Retinal pigment epithelial cell (primary cell): ENCODE results near the gene LDLRAD3.

Experiments used
- DNase-seq: peaks from one replicate; pipeline ENCODE4 v3.0.0-alpha.2; 2010; ENCODE audit warnings: low read depth
- H3K4me3 ChIP-seq: 2 replicates; pipeline ENCODE4 v1.5.1; 2011; ENCODE audit warnings: mild to moderate bottlenecking, low read length, control low read depth, moderate library complexity
- TF ChIP-seq, protein P1 (sequence below): conservative IDR thresholded peaks from 2 replicates; pipeline ENCODE4 v1.5.1; 2011; ENCODE audit warnings: low read depth, low read length, control low read depth, inconsistent platforms

The LDLRAD3 gene

DNA sequence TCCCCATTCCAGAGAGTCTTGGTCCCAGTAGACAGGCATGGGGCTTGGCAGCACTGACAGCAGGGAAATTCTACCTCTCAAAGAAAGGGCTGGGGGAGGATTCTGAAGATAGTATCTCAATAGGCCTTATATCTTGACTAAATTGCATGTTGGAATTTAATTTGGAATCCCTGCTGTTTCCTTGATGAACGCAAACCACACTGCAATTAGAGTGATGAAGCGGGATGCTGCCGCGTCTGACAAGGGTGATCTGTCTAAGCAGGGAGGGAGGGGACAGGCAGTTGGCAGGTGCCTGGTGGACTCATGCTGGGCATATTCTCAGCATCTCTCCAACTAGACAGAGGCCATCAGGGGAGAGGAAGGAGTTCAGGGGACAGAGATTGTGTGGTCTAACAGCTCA lies 296.9 kb downstream of the LDLRAD3 start:
- H3K4me3 ChIP-seq: no peak overlapping the region
- TF ChIP-seq, protein P1, sequence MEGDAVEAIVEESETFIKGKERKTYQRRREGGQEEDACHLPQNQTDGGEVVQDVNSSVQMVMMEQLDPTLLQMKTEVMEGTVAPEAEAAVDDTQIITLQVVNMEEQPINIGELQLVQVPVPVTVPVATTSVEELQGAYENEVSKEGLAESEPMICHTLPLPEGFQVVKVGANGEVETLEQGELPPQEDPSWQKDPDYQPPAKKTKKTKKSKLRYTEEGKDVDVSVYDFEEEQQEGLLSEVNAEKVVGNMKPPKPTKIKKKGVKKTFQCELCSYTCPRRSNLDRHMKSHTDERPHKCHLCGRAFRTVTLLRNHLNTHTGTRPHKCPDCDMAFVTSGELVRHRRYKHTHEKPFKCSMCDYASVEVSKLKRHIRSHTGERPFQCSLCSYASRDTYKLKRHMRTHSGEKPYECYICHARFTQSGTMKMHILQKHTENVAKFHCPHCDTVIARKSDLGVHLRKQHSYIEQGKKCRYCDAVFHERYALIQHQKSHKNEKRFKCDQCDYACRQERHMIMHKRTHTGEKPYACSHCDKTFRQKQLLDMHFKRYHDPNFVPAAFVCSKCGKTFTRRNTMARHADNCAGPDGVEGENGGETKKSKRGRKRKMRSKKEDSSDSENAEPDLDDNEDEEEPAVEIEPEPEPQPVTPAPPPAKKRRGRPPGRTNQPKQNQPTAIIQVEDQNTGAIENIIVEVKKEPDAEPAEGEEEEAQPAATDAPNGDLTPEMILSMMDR: no peak
- no peak for DNase-seq

DNA sequence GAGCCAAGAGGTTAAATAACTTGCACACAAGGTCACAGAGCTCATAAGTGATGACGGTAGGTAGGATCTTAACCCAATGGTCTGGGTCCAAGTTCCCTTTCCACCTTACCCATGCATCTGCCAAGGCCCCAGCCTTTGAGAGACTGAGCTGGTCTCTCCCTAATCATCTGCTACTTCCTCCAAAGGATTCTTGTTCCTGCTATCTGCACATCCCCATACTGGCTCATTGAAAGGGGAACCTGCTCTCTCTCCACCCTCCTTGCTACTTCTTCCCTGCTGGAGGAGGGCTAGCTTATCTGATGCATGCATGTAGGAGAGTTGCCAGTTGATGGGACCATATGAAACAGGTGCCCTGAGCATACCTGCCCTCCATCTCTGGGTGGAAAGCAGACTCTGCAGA lies 297.6 kb downstream of the LDLRAD3 start:
- TF ChIP-seq, protein P1: no peak
- no peak overlapping the region for H3K4me3 ChIP-seq
- DNase-seq: no peak

DNA sequence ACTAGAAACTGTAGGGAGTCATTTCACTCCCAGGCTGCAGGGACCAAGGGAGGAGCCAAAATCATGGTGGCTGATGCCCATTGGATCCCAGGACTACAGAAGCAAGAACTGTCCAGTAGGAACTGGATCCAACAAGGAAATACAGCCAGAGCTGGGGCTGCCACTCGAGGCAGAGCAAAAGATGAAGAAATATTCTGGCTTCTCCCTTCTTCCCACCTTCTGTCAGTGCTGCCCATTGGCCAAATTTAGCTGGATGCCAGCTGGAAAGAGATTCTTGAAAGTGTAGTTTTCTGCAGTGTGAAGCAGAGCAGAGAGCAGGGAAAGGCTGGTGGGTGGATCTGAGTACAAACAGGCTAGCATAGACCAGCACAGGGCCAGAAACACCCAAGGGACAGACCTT lies 299.8 kb downstream of the LDLRAD3 start:
- no peak overlapping the region for H3K4me3 ChIP-seq
- TF ChIP-seq, protein P1: no peak

DNA sequence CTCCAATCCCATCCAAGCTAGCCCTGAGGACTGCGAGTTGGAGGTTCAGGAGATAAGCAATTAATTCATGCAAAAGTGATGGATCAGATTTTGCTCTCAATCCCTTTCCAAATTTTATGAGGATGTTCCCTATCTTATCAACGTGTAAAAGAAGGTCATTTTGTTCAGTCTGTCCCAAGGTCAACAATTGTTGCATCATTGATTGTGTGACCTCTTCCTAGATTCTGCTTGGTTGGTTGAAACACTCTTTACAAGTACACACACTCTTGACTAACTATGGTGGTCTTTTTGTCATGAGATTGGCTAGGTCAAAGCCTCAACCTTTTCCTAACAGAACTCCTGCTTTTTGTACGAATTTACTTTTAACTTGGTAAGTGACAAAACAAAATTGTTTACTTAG lies 303.6 kb downstream of the LDLRAD3 start:
- no peak overlapping the region for H3K4me3 ChIP-seq
- TF ChIP-seq, protein P1: no peak
- DNase-seq: no peak

More for the DNA sequence above, 299.8 kb downstream of the LDLRAD3 start:
- DNase-seq: no peak

DNA sequence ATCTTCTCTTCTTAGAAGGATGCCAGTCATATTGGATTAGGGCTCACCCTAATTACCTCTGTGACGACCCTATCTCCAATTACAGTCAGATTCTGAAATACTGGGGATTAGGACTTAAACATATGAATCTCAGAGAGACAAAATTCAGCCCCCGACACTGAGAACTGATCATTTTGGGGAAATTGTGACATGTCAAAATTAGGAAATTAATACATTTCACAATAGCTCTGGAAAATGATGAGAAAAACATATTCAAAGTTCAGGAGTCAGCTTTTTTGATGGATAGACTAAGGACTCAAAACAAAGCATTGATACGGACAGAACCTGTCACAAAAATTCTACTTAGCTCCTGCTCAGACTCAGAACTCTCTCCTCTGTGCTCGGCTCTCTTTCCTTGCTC lies 304.6 kb downstream of the LDLRAD3 start:
- no peak overlapping the region for H3K4me3 ChIP-seq
- TF ChIP-seq, protein P1: no peak
- no peak for DNase-seq

DNA sequence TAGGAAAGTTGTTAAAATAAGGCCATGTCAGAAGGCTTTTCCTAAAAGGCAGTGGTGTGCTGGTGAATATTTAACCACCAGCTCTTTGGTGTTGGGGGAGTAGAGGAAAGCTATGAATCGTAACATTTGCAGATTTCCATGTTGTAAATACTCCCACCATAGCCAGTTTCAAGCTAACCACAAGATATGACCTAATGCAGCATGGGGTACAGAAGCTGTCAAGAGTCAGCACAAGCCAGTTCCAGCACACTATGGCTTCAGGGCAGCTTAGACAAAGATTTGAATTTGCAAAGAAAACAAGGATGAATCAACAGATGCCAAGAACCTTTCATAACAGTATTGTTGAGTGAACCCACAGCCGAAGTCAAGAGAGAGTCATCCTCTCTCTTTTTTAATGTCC lies 305.4 kb downstream of the LDLRAD3 start:
- TF ChIP-seq, protein P1: no peak
- peak; percentile 56 for DNase-seq
- H3K4me3 ChIP-seq: no peak overlapping the region

DNA sequence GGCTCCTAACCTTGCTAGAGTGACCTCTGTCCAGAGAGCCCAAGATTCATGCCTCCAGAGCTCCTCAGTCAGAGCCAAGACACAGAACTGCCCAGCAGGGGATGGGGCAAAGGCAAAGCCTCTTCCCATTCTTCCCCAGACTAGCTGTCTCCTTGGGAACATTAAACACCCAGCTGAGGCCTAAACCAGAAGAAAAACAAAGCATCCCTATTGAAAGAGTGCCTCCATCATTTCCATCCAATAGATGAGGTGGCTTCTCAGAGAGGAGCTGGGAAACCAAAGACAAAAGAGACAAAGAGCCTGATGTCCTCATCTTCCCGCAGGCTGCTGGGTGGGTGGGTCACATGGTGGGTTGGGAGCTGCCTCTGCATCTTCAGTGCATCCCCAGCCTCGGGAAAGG lies 308.0 kb downstream of the LDLRAD3 start:
- no peak for DNase-seq
- no peak overlapping the region for H3K4me3 ChIP-seq
- TF ChIP-seq, protein P1: no peak
